ENCODE measurements around the gene PICALM.

GRCh38 chr11:86069408-86070101 lies 671 bp upstream of the PICALM start:
- TF ChIP-seq POLR2A (IDR thresholded peaks at IDR 0.05): no peak
- TF ChIP-seq, protein P1, sequence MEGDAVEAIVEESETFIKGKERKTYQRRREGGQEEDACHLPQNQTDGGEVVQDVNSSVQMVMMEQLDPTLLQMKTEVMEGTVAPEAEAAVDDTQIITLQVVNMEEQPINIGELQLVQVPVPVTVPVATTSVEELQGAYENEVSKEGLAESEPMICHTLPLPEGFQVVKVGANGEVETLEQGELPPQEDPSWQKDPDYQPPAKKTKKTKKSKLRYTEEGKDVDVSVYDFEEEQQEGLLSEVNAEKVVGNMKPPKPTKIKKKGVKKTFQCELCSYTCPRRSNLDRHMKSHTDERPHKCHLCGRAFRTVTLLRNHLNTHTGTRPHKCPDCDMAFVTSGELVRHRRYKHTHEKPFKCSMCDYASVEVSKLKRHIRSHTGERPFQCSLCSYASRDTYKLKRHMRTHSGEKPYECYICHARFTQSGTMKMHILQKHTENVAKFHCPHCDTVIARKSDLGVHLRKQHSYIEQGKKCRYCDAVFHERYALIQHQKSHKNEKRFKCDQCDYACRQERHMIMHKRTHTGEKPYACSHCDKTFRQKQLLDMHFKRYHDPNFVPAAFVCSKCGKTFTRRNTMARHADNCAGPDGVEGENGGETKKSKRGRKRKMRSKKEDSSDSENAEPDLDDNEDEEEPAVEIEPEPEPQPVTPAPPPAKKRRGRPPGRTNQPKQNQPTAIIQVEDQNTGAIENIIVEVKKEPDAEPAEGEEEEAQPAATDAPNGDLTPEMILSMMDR (IDR thresholded peaks at IDR 0.05): no peak
